Amygdala (tissue), 56 donors: ENCODE measurements around the gene TPPP2.
A peak's percentile ranks its signal among the peaks of the same experiment; 100 is the strongest.

Experiments used
- DNase-seq, 56 donors: peaks; one replicate each; lab custom pipeline; 2025; lab: John Stamatoyannopoulos, UW

TPPP2 gene

DNA sequence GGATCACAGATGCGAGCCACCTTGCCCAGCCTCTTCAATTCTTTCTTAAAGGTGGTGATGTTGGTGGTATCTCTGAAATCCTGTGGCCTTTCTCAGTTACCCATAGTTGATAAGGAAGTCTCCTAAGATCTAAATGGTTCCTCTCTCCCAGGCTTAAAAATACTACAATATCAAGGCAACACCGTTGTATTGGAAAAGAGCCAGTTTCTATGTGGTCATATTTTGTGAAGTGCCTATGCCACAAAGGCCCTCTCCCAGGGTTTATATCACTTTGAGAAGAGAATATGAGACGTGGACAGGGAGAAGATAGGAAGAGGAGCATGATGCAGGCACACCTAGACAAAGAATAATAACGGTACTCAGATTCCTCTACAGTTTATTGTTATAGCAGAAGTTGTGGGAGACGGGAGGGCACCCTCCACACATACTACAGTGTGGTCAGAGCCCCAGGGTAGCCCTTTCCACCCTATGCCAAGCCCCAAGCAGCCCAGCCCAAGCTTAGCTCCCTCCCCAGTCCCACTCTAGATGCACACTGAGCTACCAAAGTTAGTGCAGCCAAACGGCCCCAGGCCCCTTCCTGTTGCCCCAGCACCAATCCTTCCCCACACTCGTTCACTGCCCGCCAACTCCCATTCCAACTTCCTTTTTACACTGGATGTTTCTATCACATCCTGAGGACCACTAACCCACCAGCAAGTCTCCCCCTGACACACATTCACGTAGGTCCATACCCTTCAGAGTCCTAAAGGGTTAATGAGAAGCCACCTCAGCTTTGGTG is 13.4 kb upstream of the TPPP2 start:
- no peak for DNase-seq

DNA sequence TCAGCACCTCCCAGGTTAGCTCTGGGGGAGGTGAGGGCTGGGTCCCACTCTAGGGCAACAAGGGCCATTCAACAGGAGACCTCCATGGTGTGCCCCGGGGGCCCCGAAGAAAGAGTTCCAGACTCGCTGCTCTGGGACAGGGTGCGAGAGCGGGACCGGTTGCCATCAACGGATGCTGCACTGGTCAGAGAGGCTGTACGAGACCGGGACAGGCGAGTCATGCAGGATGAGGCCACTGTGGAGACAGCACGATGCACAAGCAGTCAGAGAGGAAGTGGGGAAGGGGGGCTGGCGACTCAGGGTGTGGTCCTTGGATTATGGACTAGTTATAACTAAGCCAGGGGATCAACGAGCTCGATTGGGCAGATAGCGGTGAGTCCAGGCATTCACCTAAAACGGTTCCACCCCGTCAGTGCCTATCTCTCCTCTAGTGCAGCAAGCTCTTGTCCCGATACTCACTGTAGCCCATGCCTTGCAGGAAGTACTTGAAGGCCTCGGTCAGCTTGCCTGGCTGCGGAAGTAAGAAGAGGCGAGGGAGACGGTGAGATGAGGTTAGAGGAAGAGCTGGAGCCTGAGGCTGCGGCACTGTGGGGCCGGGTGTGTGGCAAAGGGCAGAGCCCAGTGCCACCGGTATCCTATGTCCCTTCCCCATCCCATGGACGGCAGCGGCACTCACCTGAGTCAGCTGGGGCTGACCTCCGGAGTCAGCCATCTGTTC is 12.3 kb upstream of the TPPP2 start:
- DNase-seq: peak in 2 of 56 donors; percentile 13 to 19

GRCh38 chr14:21018286-21018685 is 11.7 kb upstream of the TPPP2 start:
- DNase-seq: no peak

GRCh38 chr14:21018781-21019180 is 11.2 kb upstream of the TPPP2 start:
- no peak for DNase-seq

GRCh38 chr14:21019366-21019765 is 10.7 kb upstream of the TPPP2 start:
- DNase-seq: no peak

GRCh38 chr14:21020977-21021545 is 9.0 kb upstream of the TPPP2 start:
- no peak for DNase-seq

DNA sequence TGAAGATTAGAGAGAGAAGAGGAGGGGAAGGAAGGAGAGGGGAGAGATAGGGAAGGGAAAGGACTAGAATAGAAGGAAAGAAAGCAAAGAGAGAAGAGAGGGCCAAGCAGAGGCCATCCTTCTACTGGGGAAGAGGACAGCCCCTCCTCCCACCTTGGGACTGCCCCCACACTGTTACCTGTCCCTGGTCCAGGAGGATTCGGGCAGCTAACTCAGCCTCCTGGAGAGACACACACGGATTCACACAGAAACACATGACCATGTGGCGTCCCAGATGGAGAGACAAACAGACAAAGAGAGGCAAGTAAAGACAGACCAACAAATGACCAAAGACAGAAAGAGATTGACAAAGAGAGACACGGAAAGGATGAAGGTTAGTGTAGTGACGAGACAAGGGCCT is 7.3 kb upstream of the TPPP2 start:
- DNase-seq: no peak

- DNase-seq: peak in 13 of 56 donors; percentile 11 to 49 (median 29)
Measured at GRCh38 chr14:21023174-21023573, 6.8 kb upstream of the TPPP2 start.

GRCh38 chr14:21023817-21024584 is 6.0 kb upstream of the TPPP2 start:
- DNase-seq: no peak

DNA sequence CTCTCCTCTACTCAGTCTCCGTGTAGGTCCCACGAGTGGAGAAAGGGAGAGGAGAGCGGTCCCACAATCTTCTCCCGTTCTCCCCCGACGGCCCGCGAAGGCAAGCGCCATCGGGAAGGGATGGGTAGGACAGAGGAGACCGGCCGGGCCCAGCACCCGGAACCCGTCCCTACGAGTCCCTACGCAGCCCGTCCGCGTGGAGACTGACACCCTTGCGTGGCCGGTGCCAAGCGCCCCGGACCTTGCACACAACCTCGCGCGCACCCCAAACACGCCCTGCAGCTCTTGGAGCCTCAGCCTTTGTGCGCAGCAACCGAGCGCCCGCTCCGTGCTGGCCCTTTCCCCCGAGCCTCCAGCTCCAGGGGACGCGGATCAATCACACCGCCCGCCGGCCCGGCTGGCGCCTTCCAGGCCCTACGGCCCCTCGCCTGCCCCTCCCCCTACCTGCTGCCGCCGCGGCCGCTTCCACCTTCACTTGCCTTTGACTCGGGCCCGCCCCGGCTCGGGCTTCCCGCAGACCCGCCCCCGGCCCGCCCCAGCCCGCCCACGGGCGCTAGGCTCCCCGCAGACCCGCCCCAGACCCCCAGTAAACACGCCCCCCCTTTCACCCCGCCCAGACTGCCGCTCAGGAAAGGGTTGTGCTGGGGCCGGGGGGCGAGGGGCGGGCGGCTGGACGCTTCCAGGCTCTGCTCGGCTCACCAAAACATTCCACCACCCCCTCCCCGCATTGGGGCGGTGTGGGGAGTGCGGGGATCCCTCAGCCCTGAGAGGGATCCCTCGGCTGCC is 5.2 kb upstream of the TPPP2 start, which contains the start of gene NDRG2:
Gene NDRG2, minus strand, starts transcription at position 477 of the 786 bp plus-strand sequence. CDS start 1,746 bp downstream, outside the sequence.
- peak in 54 of 56 donors; percentile 40 to 88 (median 72) for DNase-seq

DNA sequence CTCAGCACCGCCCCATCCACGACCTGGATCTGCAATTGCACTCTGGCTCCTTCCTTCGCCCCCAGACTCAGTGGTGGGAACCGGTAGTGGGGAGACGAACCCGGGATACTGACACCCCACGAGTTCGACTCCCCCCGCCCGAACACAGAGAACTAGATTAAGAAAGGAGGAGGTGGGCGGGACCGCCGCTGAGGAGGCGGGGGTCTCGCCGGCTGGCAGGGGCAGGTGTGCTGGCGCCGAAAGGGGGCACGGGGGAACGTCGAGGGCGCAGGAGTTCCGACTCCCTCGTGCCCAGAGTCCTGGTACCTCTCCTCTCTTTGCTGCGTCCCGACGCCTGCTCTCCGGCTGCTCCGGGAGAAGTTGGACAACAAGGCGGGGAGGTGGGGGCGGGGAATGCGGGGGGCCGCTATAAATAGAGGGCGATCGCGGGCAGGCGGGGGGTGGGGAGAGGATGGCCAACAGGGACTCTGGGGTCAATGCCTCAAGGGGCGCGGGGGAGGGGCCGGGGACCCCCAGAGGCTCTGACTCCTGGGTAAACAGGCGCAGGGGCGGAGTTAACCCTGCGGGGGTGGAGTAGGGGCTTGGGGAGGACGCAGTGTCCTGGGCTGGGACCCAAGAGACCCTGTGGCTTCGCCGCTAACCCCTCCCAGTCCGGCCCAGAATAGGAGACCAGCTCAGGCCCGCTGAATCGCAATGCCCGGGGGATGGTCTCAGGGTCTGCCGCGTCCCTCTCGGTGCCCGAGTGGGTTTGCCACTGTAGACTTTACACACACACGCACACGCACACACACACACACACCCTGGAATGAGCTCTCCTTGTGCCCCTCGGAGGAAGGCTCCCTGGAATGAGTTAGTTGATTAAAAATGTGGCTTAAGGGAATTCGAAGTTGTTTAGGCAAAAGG is 4.4 kb upstream of the TPPP2 start:
- peak in 55 of 56 donors; percentile 39 to 95 (median 85) for DNase-seq

GRCh38 chr14:21026274-21026987 is 3.6 kb upstream of the TPPP2 start:
- peak in 54 of 56 donors; percentile 43 to 93 (median 81) for DNase-seq

DNA sequence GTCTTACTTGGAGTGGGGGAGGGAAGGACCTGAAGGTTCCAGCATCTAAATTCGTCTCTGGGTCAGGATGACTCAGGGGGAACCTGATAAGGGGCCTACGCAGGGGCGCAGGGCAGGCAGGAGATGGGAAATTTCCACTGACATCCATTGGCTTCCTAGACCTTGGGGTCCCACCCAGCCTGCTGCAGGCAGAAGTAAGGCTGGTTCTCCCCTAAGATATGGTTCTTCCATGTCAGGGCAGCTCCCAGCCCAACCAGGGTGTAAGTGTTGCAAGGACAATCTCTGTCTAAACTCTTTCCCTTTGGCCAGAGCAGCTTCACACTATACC is 3.1 kb upstream of the TPPP2 start:
- DNase-seq: peak in 3 of 56 donors; percentile 31 to 44 (median 40)

- DNase-seq: no peak
Measured at GRCh38 chr14:21030531-21030930, 514 bp downstream of the TPPP2 start.

DNA sequence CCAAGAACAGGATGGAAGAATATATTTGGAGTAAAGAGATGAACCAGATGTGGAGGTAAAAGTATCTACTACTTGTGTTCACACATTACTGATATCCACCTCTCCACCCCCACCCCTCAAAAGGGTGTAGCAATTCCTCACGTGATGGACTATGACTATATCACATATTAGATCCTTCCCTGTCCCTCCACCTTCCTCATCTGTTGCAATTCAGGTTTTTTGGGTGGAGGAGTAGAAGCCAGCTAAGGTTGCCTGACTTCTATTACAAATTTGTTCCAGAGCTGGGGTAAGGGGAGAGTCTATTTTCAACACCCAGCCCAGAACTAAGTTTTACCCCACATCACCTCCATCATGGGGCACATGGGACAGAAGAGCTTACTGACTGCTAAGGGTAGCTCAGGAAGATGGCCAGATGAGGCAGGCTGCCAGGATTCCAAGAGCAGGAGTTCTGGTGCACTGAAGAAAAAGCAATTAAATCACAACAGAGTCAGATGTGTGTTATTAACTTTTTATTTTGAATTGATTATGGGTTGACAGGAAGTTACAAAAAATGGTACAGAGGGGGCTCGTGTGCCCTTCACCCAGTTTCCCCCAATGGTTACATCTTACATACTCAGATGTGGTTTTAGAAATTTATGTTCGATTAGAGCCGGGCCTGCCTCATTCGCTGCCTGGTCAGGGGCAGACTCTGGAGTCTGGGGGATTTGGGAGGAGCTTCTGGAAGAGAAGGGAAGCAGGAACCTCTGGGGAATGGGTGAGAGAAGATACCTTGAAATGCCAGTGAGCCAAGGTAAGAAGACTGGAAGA is 2.5 kb downstream of the TPPP2 start:
- peak in 1 of 56 donors; percentile 9 for DNase-seq

- DNase-seq: peak in 6 of 56 donors; percentile 10 to 31 (median 12)
Measured at GRCh38 chr14:21033133-21033698, 3.2 kb downstream of the TPPP2 start.

- no peak for DNase-seq
Measured at GRCh38 chr14:21034707-21035106, 4.7 kb downstream of the TPPP2 start, which contains the start of gene RNASE13. Gene RNASE13, minus strand, starts transcription at chr14:21034807. Its CDS starts 519 bp downstream, at chr14:21034288.
